Vagina (tissue), 2 donors: ENCODE results near the gene CD36.

Experiments
- CTCF ChIP-seq, 3 experiments: fragments of 450-650 bp in 2 of 3; fragments of 200-600 bp in 1 of 3; sonication (generic) in 1 of 3; IDR thresholded peaks; one replicate each; pipeline ENCODE4 v1.5.1; 2017 to 2019; ENCODE audit warnings: antibody characterized with exemption in 3 of 3, mild to moderate bottlenecking in 2 of 3, moderate library complexity in 2 of 3
- POLR2A ChIP-seq, 2 donors: fragments of 450-650 bp; IDR thresholded peaks; one replicate each; pipeline ENCODE4 v1.6.1; 2017; ENCODE audit warnings: antibody characterized with exemption in 2 of 2, mild to moderate bottlenecking in 2 of 2, moderate library complexity in 2 of 2
- POLR2AphosphoS5 ChIP-seq, 2 donors: sonication (generic); formaldehyde crosslinking; IDR thresholded peaks; one replicate each; pipeline ENCODE4 v1.9.0; 2017; ENCODE audit warnings: antibody characterized with exemption in 2 of 2, mild to moderate bottlenecking in 2 of 2, low read depth in 1 of 2; ENCODE audit not compliant: insufficient read depth in 1 of 2

GRCh38 chr7:80675090-80675489 lies 36.6 kb downstream of the CD36 start:
- no peak for TF ChIP-seq CTCF (IDR thresholded peaks at IDR 0.05)
- TF ChIP-seq POLR2A (IDR thresholded peaks at IDR 0.05) = no peak
- no peak for TF ChIP-seq POLR2AphosphoS5 (IDR thresholded peaks at IDR 0.05; ENCODE audit: insufficient read depth in 1 of 2, low read depth in 1 of 2)
